NCI-H128 (cell line): ENCODE measurements around the gene MAD1L1.
"Not testable (repeated sequence)": the region's sequence is repeated elsewhere in the genome, so short reads cannot be mapped to it uniquely, and the experiment has no call there.

Source experiments
- DNase-seq: peaks from one replicate; lab custom pipeline; 2025; ENCODE audit not compliant: unreplicated experiment; lab: John Stamatoyannopoulos, UW

The MAD1L1 gene

DNA sequence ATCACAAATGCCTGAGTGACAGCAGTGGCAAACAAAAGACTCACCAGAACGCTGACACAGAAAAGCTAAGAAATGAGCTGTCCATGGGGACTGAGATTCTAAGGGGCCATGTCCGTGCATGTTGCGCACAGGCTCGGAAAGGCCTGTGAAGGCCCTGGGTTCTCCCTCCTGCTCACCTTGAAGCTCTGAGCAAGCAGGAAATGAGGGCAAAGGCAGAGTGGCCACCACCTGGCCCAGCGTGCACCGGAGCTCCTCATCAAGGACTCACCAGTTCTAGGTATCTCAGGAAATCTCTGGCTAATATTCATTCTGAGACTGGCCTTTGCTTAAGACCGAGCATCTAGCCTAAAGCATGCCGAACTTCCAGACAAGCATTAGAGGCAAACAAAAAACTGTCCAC is 52.7 kb downstream of the MAD1L1 start:
- DNase-seq = no peak

DNA sequence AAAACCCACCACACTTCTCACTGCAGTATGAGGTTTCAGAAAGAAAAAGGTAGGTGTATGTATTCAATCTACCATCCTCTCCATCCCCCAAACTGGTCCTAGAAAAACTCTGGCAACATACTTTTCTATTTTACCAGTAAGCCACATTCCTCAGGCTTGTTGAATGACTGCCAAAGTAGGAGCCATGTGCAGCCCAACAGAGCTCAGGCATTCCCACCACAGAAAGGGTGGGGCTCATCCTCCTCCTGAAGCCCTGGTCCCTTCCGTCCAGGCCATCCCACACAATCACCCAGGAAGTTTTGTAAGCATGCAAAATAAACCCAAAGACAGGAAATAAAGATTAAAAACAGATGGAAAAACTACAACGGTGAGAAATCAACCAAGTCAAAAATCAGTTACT is 57.2 kb downstream of the MAD1L1 start:
- DNase-seq = no peak

DNA sequence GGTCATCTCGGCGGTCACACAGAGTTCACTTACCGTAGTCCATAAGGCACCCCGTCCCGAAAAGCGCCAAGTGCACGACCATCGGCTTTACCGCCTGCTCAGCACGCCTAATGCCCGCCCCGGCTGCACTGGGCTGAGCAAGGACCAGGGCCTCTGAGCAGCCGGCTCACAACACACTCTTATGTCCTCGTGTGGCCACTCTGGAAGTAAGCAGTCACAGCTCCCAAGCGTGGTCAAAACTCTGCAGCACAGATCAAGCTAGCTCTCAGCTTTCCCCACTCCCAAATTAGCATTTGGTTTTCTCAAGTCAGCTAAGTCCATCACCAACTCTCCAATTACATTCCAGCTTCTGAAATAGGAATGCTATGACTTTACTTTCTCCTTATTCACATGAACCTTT is 57.7 kb downstream of the MAD1L1 start:
- no peak for DNase-seq

DNA sequence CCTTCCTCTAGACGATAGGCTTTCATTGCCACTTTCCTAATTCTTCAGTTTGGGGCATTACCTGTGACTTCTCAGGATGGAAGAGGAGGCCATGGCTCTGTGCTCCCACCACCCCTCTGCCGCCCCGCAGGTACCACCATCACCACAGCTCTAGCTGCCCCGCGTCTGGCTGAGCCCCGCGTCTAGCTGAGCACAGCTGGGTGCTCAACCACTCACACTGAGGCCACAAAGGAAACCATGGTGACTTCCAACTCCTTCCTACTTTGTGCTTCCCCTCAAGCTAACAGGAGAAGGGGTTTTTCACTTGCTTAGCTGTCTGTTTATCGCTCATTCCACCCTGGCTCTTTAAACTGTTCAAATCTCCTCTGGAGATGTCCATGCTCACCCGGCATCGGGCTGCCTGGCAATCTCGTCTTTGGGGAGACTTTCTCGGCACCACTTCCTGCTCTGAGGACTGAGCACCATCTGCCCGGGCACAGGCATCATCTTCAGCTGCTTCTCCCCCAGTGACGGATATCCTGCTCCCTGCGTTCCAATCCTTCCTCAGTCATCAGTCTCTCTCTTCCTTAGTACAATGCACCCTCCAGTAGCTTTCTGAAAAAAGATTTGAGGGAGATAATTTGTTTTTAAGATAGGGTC is 59.4 kb downstream of the MAD1L1 start:
- DNase-seq = peak; percentile 74

DNA sequence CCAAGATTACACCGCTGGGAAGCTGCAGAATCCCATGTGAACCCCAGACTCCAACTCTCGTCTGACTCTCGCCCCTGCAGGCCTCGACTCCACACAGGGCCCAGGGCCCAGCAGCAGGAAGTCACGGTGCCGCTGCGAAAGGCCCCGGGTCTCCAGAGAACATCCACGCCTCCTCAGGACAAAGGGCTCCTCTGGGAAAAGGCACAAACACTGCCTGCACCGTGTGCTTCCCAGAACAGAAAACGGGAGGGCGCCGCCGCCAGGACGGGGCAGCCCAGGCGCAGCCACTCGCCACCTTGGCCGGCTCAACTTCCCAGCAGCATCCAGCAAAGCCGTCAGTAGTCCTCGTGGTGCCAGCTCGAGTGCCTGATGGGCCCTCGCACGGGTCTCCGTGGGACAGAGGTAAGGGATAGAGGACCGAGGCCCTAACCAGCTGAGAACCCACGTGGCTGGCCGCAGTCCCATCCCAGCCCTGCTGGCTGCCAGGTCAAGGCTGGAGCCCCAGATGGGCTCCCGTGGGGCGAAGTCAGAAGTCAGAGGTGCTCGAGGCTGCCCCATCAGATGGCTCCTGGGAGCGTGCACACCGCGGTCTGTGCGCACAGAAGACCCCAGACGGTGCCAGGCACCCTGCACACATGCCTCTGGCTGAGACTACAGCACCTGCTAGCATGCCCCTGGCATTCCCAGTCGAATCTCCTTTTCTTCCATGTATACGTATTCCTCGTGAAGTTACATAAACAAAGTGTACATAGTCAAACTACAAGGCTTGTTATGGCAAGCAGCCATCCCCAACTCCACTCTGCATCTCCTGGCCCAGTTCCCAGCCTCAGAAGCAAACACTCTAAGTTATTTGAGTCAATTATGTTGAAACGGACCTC is 60.2 kb downstream of the MAD1L1 start:
- peak; percentile 74 for DNase-seq

DNA sequence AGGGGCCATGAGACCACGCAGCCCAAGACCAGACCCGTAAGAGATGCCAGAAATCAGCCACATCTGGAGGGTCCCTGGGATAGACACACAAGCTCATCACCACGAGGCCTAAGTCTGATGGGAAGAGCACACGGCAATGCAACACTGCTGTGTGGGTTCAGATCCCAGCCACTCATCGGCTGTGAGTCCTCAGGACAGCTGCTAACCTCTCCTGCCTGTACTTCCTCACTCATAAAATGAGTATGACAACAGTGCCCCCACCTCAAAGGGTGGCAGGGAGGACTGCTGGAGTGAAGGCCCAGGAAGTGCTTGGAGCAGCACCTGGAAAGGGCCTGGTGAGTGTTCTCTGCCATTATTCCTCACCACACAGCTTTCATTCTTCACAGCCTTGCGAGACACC is 60.9 kb downstream of the MAD1L1 start:
- DNase-seq = no peak

DNA sequence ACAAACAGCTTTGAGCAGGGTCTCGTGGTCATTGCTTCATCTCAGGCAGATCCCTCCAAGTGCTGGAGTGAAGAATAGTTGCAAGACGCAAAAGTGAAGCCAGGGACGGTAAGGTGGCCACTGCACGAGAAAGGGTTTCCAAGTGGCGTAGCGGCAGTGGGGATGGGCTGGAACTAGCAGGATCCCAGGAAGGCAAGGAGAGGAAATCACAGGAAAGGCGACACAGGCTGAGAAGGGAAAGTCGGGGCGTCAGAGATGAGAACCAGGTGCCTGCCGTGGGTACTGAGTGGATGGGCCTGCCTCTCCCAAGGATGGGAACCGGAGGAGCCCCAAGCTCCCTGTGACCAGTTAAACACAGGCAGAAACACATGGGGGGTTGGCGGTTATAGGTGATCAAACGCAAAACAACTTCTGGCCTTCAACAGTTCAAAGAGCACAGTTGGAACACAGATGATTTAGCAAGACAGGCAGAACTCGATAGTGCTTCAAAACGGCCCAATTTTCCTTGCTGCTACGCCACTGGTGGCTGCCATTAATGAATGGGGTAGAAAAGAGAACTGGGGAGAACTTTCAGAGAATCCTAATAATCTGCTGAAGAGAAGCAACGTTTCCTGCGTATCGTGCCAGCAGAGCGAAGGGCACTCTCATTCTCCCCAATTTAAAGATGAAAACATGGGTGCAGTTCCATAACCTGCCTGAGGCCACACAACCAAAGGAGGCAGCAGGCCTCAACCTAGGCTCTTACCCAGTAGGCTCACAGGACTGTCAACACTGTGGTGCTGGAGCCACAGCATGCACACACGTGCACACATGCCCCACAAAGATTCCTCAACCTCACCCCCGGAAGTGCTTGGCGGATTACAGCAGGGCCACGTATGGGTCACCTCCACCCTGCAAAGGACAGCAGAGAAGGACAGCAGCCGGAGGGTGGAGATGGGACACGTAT is 61.9 kb downstream of the MAD1L1 start:
- no peak for DNase-seq

DNA sequence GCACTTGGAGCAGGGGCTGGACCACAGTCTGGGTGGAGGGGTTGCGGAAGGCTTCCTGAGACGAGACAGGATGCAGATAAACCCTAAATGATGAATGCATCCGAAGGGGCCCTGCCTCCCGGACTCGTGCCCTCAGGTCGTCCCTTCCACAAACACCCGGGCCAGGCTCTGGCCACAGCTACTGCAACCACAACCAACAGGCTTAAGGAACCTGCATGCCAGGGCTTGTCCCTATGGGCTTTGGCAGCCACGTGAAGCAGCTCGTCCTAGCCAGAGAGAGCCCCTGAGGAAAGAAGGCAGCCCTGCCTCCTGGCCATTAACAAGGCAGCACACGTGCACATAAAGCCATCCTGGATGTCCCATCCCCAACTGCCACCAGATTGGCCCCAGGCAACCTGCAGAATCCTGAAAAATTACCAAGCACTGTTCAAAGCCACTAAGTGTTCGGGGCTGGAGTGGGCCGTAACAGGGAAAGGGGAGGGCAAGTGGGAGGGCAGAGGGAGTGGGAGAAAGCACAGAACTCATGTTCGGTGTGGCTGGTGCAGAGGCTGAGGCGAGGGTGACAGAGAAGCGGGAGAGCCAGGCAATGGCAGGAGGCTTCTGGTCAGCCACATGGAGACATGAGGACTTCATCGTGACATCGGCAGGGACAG is 62.7 kb downstream of the MAD1L1 start:
- DNase-seq = no peak

DNA sequence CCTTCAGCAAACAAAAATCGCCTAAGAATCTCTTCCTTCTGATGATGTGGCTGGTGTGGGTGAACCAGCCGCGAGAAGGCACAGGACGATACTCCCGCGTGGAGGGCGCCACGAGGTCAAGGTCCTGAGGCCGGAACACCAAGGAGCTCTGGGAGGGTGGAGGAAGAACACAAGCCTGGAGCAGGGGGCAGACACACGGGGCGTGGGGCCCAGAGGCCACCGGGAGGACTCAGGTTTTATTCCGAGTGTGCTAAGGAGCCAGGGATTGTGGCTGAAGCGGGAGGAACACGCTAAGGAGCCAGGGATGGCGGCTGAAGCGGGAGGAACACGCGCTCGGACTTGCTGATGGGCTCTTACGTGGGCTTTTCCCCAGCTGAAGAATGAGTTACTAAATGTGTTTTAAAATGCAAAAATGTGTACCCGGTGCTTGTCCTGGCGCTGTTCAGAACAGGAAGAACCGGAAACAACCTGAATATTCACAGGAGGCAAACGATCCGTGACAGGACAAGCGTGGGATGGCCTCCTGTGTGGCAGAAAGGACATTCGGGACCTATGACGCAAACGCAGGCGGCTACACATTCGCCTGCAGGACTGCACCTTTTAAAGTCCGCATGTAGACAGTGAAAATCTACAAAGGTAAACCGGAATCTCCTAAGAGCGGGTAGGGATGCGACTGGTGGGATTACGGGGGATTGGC is 64.0 kb downstream of the MAD1L1 start:
- no peak for DNase-seq

DNA sequence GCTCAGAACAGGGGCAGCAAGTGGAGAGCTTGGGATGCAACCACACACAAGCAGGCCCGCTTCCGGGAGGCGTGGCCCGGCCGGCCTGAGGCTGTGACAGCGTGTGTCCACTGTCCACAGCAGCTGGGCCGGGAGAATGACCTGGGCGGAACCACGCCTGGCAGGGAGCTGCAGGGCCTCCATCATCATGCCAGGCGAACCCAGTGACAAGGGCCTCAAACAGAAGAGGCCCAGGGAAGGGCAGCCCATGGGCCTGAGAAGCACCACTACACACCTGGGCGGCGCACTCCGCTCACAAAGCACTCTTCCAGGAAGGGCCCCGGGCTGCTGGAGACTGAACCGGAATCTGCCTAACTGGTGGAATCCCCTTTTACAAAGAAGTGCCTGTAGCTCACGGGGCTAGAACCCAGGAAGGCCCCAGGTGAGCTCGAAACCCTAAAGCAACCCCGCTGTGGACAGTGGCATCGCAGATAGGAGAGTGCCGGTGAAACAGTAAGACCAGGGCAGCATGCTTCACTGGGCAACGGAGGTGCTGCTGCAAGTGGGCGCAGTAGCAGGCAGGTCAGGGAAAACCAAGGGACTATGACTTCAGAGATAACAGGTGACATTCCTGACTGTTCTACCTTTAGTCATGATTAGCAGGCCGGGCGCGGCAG is 66.0 kb downstream of the MAD1L1 start:
- no peak for DNase-seq

DNA sequence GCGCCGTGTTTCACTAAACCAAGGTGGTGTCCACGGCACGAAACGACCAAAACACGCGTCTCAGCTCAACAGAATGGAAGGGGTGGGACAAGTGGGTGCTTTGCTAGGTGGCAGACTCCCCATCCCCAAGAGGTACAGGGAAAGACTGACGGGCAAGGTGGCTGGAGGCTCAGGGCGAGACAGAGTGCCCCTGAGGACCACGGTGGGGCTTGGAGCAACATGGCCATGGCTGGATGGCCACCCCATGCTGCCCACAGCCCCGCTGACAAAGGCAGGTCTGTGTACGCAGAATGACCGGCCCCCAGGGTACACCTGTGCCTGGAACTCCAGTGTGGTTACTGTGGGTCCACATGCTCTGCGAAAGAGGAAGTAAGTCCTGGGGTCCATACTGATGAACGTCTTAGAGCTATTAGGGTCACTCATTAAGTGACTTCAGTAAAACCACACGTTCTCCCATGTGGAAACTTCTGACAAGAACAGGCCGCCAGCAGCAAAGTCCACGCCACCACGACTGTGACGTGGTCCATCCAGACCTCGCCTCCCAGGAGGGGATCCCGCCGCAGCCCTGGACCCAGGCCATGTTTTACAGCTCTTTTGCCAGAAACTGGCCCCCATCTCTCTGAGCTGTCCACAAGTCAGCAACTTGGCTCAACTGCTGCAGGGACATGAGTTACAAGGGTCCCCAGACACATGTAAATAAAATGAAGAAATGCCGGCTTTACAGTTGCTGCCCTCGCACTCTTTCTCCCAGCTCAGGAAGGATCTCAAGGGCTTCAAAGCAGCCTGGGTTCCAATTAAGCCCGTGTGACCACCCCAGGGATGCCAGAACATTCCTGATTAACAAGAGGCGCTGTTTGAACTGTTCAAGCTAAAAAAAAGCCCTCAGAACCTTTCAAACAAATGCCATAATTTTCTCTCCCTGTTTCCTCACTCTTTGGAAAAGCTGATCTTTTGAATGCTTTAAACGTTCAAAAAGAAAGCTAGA is 66.8 kb downstream of the MAD1L1 start:
- no peak for DNase-seq

DNA sequence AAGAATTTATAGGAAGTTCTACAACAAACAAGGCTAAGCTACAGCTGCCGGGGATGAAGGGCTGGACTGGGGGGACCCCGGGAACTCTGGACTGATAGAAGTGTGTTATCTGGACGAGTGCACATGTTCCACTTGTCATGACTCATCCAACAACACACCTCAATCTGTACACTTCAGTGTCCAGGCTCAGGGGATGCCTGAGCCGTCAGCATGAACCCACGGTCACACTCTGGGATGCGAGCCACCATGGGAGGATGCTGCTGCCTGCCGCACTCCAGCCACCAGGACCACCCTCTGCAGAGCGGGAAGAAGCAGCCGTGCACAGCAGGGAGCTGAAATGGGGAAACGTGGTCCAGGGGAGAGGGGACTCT is 67.5 kb downstream of the MAD1L1 start:
- no peak for DNase-seq

DNA sequence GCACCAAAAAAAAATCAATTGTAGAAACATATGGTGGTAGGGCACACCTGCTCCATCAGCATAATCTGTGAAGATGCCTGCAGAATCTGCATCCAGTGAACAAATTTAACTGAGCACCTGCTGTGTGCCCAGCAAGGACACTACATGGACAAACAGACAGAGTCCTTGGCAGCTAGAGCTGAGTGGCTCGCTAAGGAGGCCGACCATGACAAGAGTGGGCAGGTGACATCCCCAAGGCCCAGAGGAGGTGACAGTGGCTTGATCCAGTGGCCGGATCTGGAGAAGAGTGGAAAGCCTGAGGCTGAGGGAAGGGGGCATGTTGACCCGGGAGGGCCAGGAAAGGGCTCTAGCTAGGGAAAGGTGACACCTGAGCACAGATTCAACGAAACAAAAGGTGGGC is 68.1 kb downstream of the MAD1L1 start:
- DNase-seq = no peak

DNA sequence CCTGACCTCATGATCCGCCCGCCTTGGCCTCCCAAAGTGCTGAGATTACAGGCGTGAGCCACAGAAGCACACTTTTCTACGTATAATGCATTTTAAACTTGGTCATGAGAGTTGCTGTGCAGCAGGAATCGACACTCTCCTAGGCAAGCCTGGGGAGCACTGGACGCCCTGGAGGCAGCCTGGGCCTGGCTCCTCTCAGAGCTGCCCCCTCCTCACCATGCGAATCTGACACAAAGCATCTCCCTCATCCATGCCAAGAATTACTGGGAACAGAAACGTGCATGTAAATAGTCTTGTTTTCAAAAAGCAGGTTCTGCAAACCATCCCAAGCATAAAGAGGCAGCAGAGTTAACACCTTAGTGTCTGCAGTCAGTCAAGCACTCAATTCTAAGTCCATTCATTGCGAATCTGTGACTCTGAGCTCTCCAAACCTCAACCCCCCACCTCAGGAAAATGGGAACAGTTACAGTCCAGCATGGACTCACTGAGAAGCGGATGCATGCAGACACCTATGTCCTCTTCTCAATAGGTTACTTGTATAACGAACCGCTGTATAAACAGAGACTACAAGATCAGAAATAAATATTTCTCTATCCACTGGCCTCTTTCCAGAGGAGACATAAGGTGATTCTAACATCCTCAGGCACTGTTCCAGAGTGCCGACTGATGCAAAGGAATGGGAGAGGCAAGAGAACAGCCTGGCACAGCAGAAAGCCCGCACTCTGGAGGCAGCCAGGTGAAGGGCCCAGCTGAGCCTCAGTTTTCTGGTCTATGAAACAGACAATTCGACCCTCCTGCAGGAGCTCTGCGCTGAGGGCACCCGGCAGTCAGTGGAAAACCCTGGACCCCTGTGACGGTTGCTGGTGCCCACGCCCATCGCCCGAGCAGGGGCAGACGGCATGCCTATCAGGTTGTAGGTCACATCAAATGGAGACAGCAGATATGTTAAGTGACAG is 68.9 kb downstream of the MAD1L1 start:
- DNase-seq = no peak

DNA sequence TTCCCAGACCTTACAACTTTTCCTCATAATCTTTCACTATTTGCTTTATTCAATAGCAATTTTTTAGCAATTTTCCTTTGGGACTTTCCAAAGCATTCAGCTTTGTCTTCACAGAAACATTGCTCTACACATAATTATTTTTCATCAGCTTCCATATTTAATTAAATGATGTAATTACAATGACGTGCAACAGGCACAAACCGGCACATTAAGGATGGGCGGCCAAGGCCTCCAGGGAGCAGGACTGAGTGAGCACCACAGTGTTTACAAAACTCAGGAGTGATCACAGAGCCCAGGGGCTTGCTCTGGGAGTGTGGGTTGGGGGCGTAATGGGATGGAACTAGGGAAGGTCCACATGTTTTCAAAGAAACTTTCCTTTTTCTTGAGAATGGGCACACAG is 69.8 kb downstream of the MAD1L1 start:
- no peak for DNase-seq

DNA sequence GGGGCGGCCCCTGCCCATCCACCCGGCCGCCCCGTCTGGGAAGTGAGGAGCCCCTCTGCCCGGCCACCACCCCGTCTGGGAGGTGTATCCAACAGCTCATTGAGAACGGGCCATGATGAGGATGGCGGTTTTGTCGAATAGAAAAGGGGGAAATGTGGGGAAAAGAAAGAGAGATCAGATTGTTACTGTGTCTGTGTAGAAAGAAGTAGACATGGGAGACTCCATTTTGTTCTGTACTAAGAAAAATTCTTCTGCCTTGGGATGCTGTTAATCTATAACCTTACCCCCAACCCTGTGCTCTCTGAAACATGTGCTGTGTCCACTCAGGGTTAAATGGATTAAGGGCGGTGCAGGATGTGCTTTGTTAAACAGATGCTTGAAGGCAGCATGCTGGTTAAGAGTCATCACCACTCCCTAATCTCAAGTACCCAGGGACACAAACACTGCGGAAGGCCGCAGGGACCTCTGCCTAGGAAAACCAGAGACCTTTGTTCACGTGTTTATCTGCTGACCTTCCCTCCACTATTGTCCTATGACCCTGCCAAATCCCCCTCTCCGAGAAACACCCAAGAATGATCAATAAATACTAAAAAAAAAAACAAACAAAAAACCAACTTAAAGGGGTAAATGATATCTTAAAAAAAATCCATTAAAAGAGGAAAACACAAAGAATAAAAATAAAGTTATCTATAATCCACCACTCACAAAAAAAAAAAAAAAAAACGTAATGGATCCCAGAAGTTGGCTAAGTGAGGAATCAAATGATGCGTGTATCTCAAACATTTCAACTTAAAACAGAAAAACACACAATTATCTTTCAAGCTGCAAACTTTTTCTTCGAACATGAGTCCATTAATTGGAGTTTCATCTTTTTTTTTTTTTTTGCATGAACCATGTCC is 70.5 kb downstream of the MAD1L1 start:
- not testable (repeated sequence) for DNase-seq

DNA sequence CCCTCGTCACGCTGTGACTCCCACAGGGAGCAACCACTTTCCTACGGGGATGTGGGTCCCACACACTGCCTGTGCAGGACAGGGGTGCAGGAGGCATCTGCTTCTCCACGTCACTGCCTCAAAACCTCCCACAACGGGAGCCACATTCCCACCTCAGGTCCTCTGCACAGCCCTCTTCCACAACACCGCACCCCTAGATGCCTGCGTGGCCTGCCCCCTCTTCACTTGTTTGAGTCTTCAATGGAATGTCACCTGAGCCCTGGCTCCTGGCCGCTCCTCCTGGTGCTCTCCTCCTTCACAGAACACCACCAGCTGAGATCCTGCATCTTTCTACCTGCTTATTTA is 73.6 kb downstream of the MAD1L1 start:
- DNase-seq = no peak
